Adrenal gland (tissue), 12 donors: ENCODE data around the gene TMEM132D. TPM values are rescaled to one million over a fixed set of nuclear protein-coding genes. Genes with fewer than 3 reads are reported as not detected.

Experiments
- DNase-seq, 7 donors: peaks; one replicate each; pipeline ENCODE4 v3.0.0-alpha.2; 2019 to 2020
- H3K27ac ChIP-seq, 5 donors: fragments of 200-600 bp; sonication (generic) in 4 of 5; 1 replicate in 3 of 5; 2 replicates in 2 of 5; pipeline versions ENCODE4 v1.5.1 to v1.8.0; 2016 to 2020; ENCODE audit warnings: mild to moderate bottlenecking in 1 of 5
- H3K27me3 ChIP-seq: fragments of 200-600 bp; 2 replicates; pipeline ENCODE4 v1.8.0; 2021
- H3K36me3 ChIP-seq, 2 donors: fragments of 200-600 bp; replicated peaks in 1 of 2; 1 replicate in 1 of 2; 2 replicates in 1 of 2; pipeline versions ENCODE4 v1.5.1 to v1.8.0; 2018 to 2022
- H3K4me1 ChIP-seq, 2 donors: fragments of 200-600 bp; replicated peaks in 1 of 2; 1 replicate in 1 of 2; 2 replicates in 1 of 2; pipeline versions ENCODE4 v1.5.1 to v1.8.0; 2018 to 2021
- H3K4me3 ChIP-seq, 4 donors: fragments of 200-600 bp; sonication (generic) in 3 of 4; one replicate each; pipeline ENCODE4 v1.5.1; 2016 to 2018
- H3K9me3 ChIP-seq, 3 donors: fragments of 200-600 bp; sonication (generic) in 1 of 3; replicated peaks in 1 of 3; 1 replicate in 2 of 3; 2 replicates in 1 of 3; pipeline versions ENCODE4 v1.5.1 to v1.8.0; 2016 to 2021
- POLR2A ChIP-seq, 2 donors: fragments of 450-650 bp; IDR thresholded peaks; one replicate each; pipeline ENCODE4 v1.6.1; 2017; ENCODE audit warnings: antibody characterized with exemption in 2 of 2, mild to moderate bottlenecking in 2 of 2, moderate library complexity in 1 of 2
- WGBS, 4 donors: extraction: QIAGEN DNeasy Blood & Tissue Kit in 2 of 4; methylation state at CpG; one replicate each; pipeline versions ENCODE4 v1.1.5 to v1.1.7; 2013 to 2017; 5-methylcytosine and 5-hydroxymethylcytosine counted together
- intact Hi-C, 2 donors: fragments of 100-400 bp; cut with DNase I; formaldehyde crosslinking; loops; one replicate each; pipeline versions ENCODE4 v1.14.1 to v1.15.0; 2022 to 2023
- polyA plus RNA-seq, 3 donors: library from polyadenylated mRNA; stranded (reverse); fragments of 200-250 nt in 2 of 3; fragments of 350-450 nt in 1 of 3; fragmentation: Illumina TruSeq in 1 of 3; extraction: RNeasy Lipid Tissue Mini Kit (QIAGEN cat#74804) in 1 of 3; gene quantifications; one replicate each; pipeline ENCODE4 v1.2.3, GENCODE V29; 2013 to 2014
- total RNA-seq, 9 donors: library from RNA; depleted of rRNA in 4 of 9; stranded (reverse); fragments of >200 nt in 4 of 9; fragments of 120-200 nt in 1 of 9; fragmentation: NEBNext Ultra II Directional in 1 of 9; extraction: Animal tissue kit (Norgen Biotek cat#: 25700) in 1 of 9; gene quantifications; one replicate each; pipeline versions ENCODE4 v1.1.0 to v1.2.4, GENCODE V29; 2013 to 2023
- TF ChIP-seq, protein P1 (sequence below), 6 experiments: fragments of 450-650 bp in 4 of 6; fragments of 200-600 bp in 2 of 6; sonication (generic) in 1 of 6; IDR thresholded peaks; 1 replicate in 5 of 6; 2 replicates in 1 of 6; pipeline versions ENCODE4 v1.5.1 to v1.8.0; 2016 to 2021; ENCODE audit warnings: antibody characterized with exemption in 6 of 6, mild to moderate bottlenecking in 2 of 6, moderate library complexity in 1 of 6
- donor health status: healthy with polysubstance abuse.
- donor health status: Bipolar disorder and iron deficiency.
- donor health status: DM: yes; HTN: yes; CAD: no.
- donor health status: DM: no; HTN: no; CAD: no.
- donor health status: DM: no; HTN: no; CAD: no.
- donor health status: DM: yes; HTN: yes; CAD: no.

Gene TMEM132D
- total and polyA plus RNA-seq, 12 donors: 0.03 to 0.83 (median 0.35) TPM; not detected in 8

GRCh38 chr12:129366656-129367055 is 537.2 kb downstream of the TMEM132D start:
- DNase-seq: no peak
- H3K27ac ChIP-seq: no peak overlapping the region
- intact Hi-C loops: no loop called here
- H3K4me3 ChIP-seq: no peak overlapping the region
- no peaks in the 10 kb centered on the region for H3K4me1 ChIP-seq
- no peaks in the 10 kb centered on the region for H3K9me3 ChIP-seq
- no peaks in the 10 kb centered on the region for H3K27me3 ChIP-seq
- WGBS, 4 donors: 80 to 89% (median 86%) methylated on average over 9 of the region's 9 CpGs
- no peak for TF ChIP-seq POLR2A (IDR thresholded peaks at IDR 0.05)
- TF ChIP-seq, protein P1, sequence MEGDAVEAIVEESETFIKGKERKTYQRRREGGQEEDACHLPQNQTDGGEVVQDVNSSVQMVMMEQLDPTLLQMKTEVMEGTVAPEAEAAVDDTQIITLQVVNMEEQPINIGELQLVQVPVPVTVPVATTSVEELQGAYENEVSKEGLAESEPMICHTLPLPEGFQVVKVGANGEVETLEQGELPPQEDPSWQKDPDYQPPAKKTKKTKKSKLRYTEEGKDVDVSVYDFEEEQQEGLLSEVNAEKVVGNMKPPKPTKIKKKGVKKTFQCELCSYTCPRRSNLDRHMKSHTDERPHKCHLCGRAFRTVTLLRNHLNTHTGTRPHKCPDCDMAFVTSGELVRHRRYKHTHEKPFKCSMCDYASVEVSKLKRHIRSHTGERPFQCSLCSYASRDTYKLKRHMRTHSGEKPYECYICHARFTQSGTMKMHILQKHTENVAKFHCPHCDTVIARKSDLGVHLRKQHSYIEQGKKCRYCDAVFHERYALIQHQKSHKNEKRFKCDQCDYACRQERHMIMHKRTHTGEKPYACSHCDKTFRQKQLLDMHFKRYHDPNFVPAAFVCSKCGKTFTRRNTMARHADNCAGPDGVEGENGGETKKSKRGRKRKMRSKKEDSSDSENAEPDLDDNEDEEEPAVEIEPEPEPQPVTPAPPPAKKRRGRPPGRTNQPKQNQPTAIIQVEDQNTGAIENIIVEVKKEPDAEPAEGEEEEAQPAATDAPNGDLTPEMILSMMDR (IDR thresholded peaks at IDR 0.05): no peak
- H3K36me3 ChIP-seq: no peaks in the 10 kb centered on the region

GRCh38 chr12:129363041-129363440 is 540.8 kb downstream of the TMEM132D start:
- intact Hi-C loops: no loop called here

GRCh38 chr12:129357233-129357632 is 546.6 kb downstream of the TMEM132D start:
- no peak overlapping the region for H3K4me3 ChIP-seq
- H3K9me3 ChIP-seq: no peaks in the 10 kb centered on the region
- intact Hi-C loops: no loop called here
- 87 to 91% (median 87%) methylated on average over 6 of the region's 6 CpGs for WGBS, 4 donors
- H3K27ac ChIP-seq: no peak overlapping the region
- H3K36me3 ChIP-seq: no peaks in the 10 kb centered on the region
- H3K27me3 ChIP-seq: no peaks in the 10 kb centered on the region
- no peak for DNase-seq
- H3K4me1 ChIP-seq: no peaks in the 10 kb centered on the region
- TF ChIP-seq, protein P1 (IDR thresholded peaks at IDR 0.05): no peak
- no peak for TF ChIP-seq POLR2A (IDR thresholded peaks at IDR 0.05)

More at GRCh38 chr12:129363041-129363440, 540.8 kb downstream of the TMEM132D start:
- Histone ChIP-seq H3K27ac (no peak overlapping the region), H3K9me3 (no peaks in the 10 kb centered on the region), H3K27me3 (no peaks in the 10 kb centered on the region), H3K4me3 (no peak overlapping the region), H3K36me3 (no peaks in the 10 kb centered on the region), H3K4me1 (no peaks in the 10 kb centered on the region)
- WGBS, 4 donors: 63 to 69% (median 67%) methylated on average over 8 of the region's 8 CpGs
- DNase-seq: no peak
- TF ChIP-seq, protein P1 (IDR thresholded peaks at IDR 0.05): no peak
- TF ChIP-seq POLR2A (IDR thresholded peaks at IDR 0.05): no peak

DNA sequence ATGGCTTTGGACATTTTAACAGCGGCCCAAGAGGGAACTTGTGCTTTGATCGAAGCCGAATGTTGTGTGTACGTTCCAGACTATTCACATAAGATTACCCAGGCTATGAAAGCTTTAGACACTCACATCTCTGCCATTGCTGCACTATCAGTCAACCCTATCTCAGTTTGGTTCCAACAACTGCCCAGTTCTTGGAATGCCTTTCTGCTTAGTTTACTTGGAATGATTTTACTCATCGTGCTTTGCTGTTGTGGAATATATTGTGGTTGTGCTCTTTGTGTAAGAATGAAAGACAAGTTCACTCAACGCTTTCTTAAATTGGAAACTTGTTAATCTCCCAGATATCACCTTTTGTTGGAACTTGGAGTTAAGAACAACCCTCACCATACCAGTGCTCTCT is 552.3 kb downstream of the TMEM132D start:
- Histone ChIP-seq H3K4me1 (no peaks in the 10 kb centered on the region), H3K9me3 (no peaks in the 10 kb centered on the region), H3K27ac (no peak overlapping the region), H3K27me3 (no peaks in the 10 kb centered on the region), H3K4me3 (no peak overlapping the region), H3K36me3 (no peaks in the 10 kb centered on the region)
- 81 to 89% (median 86%) methylated on average over 6 of the region's 6 CpGs for WGBS, 4 donors
- TF ChIP-seq, protein P1 (IDR thresholded peaks at IDR 0.05): no peak
- TF ChIP-seq POLR2A (IDR thresholded peaks at IDR 0.05): no peak
- intact Hi-C loops: no loop called here
- no peak for DNase-seq
